GM12892 (cell line): ENCODE measurements around the gene UIMC1.

Experiments used
- DNase-seq: peaks from one replicate; pipeline ENCODE4 v3.0.0; 2011; ENCODE audit not compliant: insufficient read length
- FAIRE-seq: peaks from 2 replicates; lab custom pipeline; 2011; peaks lifted over from hg19 to GRCh38; lab: Jason Lieb, UNC
- POLR2A ChIP-seq: IDR thresholded peaks from 2 replicates; pipeline ENCODE4 v1.6.1; 2011; ENCODE audit warnings: low read depth, low read length, control low read depth
- POLR2AphosphoS5 ChIP-seq: IDR thresholded peaks from 2 replicates; pipeline ENCODE4 v1.6.1; 2011; ENCODE audit warnings: low read depth, low read length, control low read depth
- TAF1 ChIP-seq: IDR thresholded peaks from 2 replicates; pipeline ENCODE4 v1.6.1; 2011; ENCODE audit warnings: low read depth, mild to moderate bottlenecking, control low read depth, low read length, borderline replicate concordance

The UIMC1 gene

GRCh38 chr5:176870110-176870591 lies 136.4 kb downstream of the UIMC1 start:
- DNase-seq: no peak
- FAIRE-seq: no peak
- TF ChIP-seq POLR2A: no peak
- TF ChIP-seq TAF1: no peak
- no peak for TF ChIP-seq POLR2AphosphoS5

GRCh38 chr5:176869501-176870109 lies 137.0 kb downstream of the UIMC1 start:
- FAIRE-seq (no peak), DNase-seq (no peak)
- no peak for TF ChIP-seq POLR2A
- TF ChIP-seq POLR2AphosphoS5: no peak
- no peak for TF ChIP-seq TAF1

- TF ChIP-seq TAF1 (no peak), POLR2A (no peak), POLR2AphosphoS5 (no peak)
- DNase-seq (no peak), FAIRE-seq (no peak)
These were observed 137.8 kb downstream of the UIMC1 start for GRCh38 chr5:176868731-176869130.

- TF ChIP-seq POLR2A (no peak), TAF1 (no peak), POLR2AphosphoS5 (no peak)
- FAIRE-seq (no peak), DNase-seq (no peak)
These were observed 138.5 kb downstream of the UIMC1 start for GRCh38 chr5:176868126-176868525.

GRCh38 chr5:176866707-176867310 lies 139.8 kb downstream of the UIMC1 start:
- no peak for TF ChIP-seq POLR2AphosphoS5
- FAIRE-seq (no peak), DNase-seq (no peak)

- TF ChIP-seq POLR2AphosphoS5: no peak
- no peak for TF ChIP-seq POLR2A
- no peak for TF ChIP-seq TAF1
- no peak for FAIRE-seq
These were observed 140.6 kb downstream of the UIMC1 start for GRCh38 chr5:176865964-176866363.

GRCh38 chr5:176864755-176865154 lies 141.8 kb downstream of the UIMC1 start:
- DNase-seq (no peak), FAIRE-seq (no peak)
- TF ChIP-seq POLR2AphosphoS5: no peak
- TF ChIP-seq POLR2A: no peak
- no peak for TF ChIP-seq TAF1

More at GRCh38 chr5:176865964-176866363, 140.6 kb downstream of the UIMC1 start:
- no peak for DNase-seq

- DNase-seq: no peak
- no peak for FAIRE-seq
- TF ChIP-seq POLR2A: no peak
- TF ChIP-seq POLR2AphosphoS5: no peak
- no peak for TF ChIP-seq TAF1
These were observed 142.8 kb downstream of the UIMC1 start for GRCh38 chr5:176863765-176864098.

- FAIRE-seq (no peak), DNase-seq (no peak)
- TF ChIP-seq POLR2AphosphoS5: no peak
- TF ChIP-seq POLR2A: no peak
These were observed 143.4 kb downstream of the UIMC1 start for GRCh38 chr5:176863041-176863764.

GRCh38 chr5:176862330-176862995 lies 144.1 kb downstream of the UIMC1 start:
- no peak for DNase-seq
- TF ChIP-seq POLR2AphosphoS5 (no peak), POLR2A (no peak), TAF1 (no peak)
- FAIRE-seq: no peak

GRCh38 chr5:176861276-176861675 lies 145.3 kb downstream of the UIMC1 start:
- DNase-seq: no peak
- FAIRE-seq: no peak
- no peak for TF ChIP-seq TAF1
- no peak for TF ChIP-seq POLR2AphosphoS5
- TF ChIP-seq POLR2A: no peak

- TF ChIP-seq POLR2A (no peak), TAF1 (no peak), POLR2AphosphoS5 (no peak)
- FAIRE-seq: no peak
- no peak for DNase-seq
These were observed 146.2 kb downstream of the UIMC1 start for GRCh38 chr5:176860381-176860780.
